HG02973 (cell line): ENCODE data around the gene NOL6.
"Not testable (repeated sequence)": the region's sequence is repeated elsewhere in the genome, so short reads cannot be mapped to it uniquely, and the experiment has no call there.

Source experiments
- ATAC-seq: cut with Tn5 transposase; IDR thresholded peaks from one replicate; pipeline ENCODE4 v1.9.1; 2021; ENCODE audit warnings: moderate library complexity; ENCODE audit not compliant: unreplicated experiment

The NOL6 gene

GRCh38 chr9:33473643-33474352 is at the start of gene NOL6:
Gene NOL6, minus strand, starts transcription at chr9:33473924. Its CDS starts 82 bp downstream, at chr9:33473842.
- peak; percentile 96 for ATAC-seq

GRCh38 chr9:33521861-33522260 is 48.1 kb upstream of the NOL6 start:
- ATAC-seq, result not testable (repeated sequence)

- not testable (repeated sequence) for ATAC-seq
Observed at GRCh38 chr9:33517934-33518577, 44.3 kb upstream of the NOL6 start.

GRCh38 chr9:33517373-33517772 is 43.6 kb upstream of the NOL6 start:
- no peak for ATAC-seq

- not testable (repeated sequence) for ATAC-seq
Observed at GRCh38 chr9:33516397-33516796, 42.7 kb upstream of the NOL6 start.

GRCh38 chr9:33515342-33515995 is 41.7 kb upstream of the NOL6 start:
- ATAC-seq, result not testable (repeated sequence)

- ATAC-seq, result not testable (repeated sequence)
Observed at GRCh38 chr9:33512535-33512934, 38.8 kb upstream of the NOL6 start.

- ATAC-seq, result not testable (repeated sequence)
Observed at GRCh38 chr9:33511184-33511517, 37.4 kb upstream of the NOL6 start.

- no peak for ATAC-seq
Observed at GRCh38 chr9:33510262-33511183, 36.8 kb upstream of the NOL6 start.

GRCh38 chr9:33506626-33507370 is 33.1 kb upstream of the NOL6 start:
- ATAC-seq, result no peak

GRCh38 chr9:33498387-33498786 is 24.7 kb upstream of the NOL6 start:
- ATAC-seq, result no peak

- ATAC-seq, result not testable (repeated sequence)
Observed at GRCh38 chr9:33493819-33494218, 20.1 kb upstream of the NOL6 start.

- ATAC-seq, result no peak
Observed at GRCh38 chr9:33489066-33489465, 15.3 kb upstream of the NOL6 start.

- not testable (repeated sequence) for ATAC-seq
Observed at GRCh38 chr9:33485312-33485711, 11.6 kb upstream of the NOL6 start.

- no peak for ATAC-seq
Observed at GRCh38 chr9:33480976-33481375, 7.3 kb upstream of the NOL6 start.

GRCh38 chr9:33480106-33480505 is 6.4 kb upstream of the NOL6 start:
- no peak for ATAC-seq

- no peak for ATAC-seq
Observed at GRCh38 chr9:33476503-33476902, 2.8 kb upstream of the NOL6 start.

- no peak for ATAC-seq
Observed at GRCh38 chr9:33475357-33475756, 1.6 kb upstream of the NOL6 start.

GRCh38 chr9:33472881-33473615 is 676 bp downstream of the NOL6 start:
- no peak for ATAC-seq
